AG08396 (cell line): ENCODE results near the gene NDUFV3.
"Not testable (repeated sequence)": the region's sequence is repeated elsewhere in the genome, so short reads cannot be mapped to it uniquely, and the experiment has no call there.

ENCODE experiments used
- DNase-seq: peaks from one replicate; pipeline ENCODE4 v3.0.0; 2012; ENCODE audit warnings: low spot score, mixed read lengths

NDUFV3 gene

GRCh38 chr21:42857216-42857615 lies 35.9 kb upstream of the NDUFV3 start:
- DNase-seq = no peak

GRCh38 chr21:42858185-42858847 lies 34.8 kb upstream of the NDUFV3 start:
- no peak for DNase-seq

GRCh38 chr21:42858957-42859890 lies 33.9 kb upstream of the NDUFV3 start:
- no peak for DNase-seq

- DNase-seq = no peak
These were observed 33.2 kb upstream of the NDUFV3 start for GRCh38 chr21:42859891-42860230.

GRCh38 chr21:42860345-42860744 lies 32.8 kb upstream of the NDUFV3 start:
- DNase-seq = no peak

- no peak for DNase-seq
These were observed 31.7 kb upstream of the NDUFV3 start for GRCh38 chr21:42861311-42861847.

GRCh38 chr21:42861848-42862400 lies 31.2 kb upstream of the NDUFV3 start:
- no peak for DNase-seq

GRCh38 chr21:42862774-42863503 lies 30.2 kb upstream of the NDUFV3 start:
- no peak for DNase-seq

GRCh38 chr21:42863504-42863870 lies 29.6 kb upstream of the NDUFV3 start:
- DNase-seq = no peak

GRCh38 chr21:42864286-42864685 lies 28.8 kb upstream of the NDUFV3 start:
- no peak for DNase-seq

GRCh38 chr21:42864815-42865775 lies 28.0 kb upstream of the NDUFV3 start:
- DNase-seq = no peak

GRCh38 chr21:42865776-42866160 lies 27.3 kb upstream of the NDUFV3 start:
- no peak for DNase-seq

GRCh38 chr21:42868196-42868595 lies 24.9 kb upstream of the NDUFV3 start:
- no peak for DNase-seq

- no peak for DNase-seq
These were observed 20.0 kb upstream of the NDUFV3 start for GRCh38 chr21:42873096-42873495.

- DNase-seq = not testable (repeated sequence)
These were observed 17.3 kb upstream of the NDUFV3 start for GRCh38 chr21:42875811-42876210.

GRCh38 chr21:42878678-42878992 lies 14.5 kb upstream of the NDUFV3 start:
- no peak for DNase-seq

- peak; percentile 100 for DNase-seq
These were observed 13.9 kb upstream of the NDUFV3 start, which contains the start of gene WDR4 for GRCh38 chr21:42878993-42879787. WDR4 (minus strand) TSS chr21:42879539; CDS start chr21:42879495, 44 bp downstream.

GRCh38 chr21:42880352-42880751 lies 12.8 kb upstream of the NDUFV3 start:
- no peak for DNase-seq

- DNase-seq = no peak
These were observed 9.2 kb upstream of the NDUFV3 start for GRCh38 chr21:42883921-42884320.

- no peak for DNase-seq
These were observed 5.8 kb upstream of the NDUFV3 start for GRCh38 chr21:42887326-42887725.
